HL-60/S4 treated with phorbol 12-myristate 13-acetate at 8.2 ng/mL for 4 days and 3 days (cell line): ENCODE results near the gene FOXL3.

ENCODE experiments used
- in situ Hi-C: fragments of 300-500 bp; cut with MboI; formaldehyde crosslinking; loops from 2 replicates; pipeline ENCODE4 v1.15.0; 2022; ENCODE audit warnings: low sequenced_read_pairs

FOXL3 gene

GRCh38 chr7:318878-319661 lies 29.1 kb downstream of the FOXL3 start:
- in situ Hi-C loops = loop anchor here (10.0 kb wide), 1 partner anchor 456 kb away; no protein-coding TSS in a partner anchor

DNA sequence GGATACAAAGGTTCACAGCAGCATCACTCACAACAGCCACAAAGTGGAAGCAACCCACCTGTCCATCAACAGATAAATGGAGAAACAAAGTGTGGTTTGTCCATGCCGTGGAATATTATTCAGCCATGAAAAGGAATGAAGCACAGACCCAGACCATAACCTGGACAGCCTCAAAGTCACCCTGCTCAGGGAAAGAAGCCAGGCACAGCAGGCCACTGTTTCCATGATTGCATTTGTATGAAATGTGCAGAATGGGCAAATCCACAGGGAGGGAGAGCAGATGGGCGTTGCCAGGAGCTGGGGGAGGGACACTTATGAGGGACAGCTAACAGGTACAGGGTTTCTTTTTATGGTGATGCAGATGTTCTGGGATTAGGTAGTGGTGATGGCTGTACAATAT lies 30.3 kb downstream of the FOXL3 start:
- in situ Hi-C loops = no loop called here

DNA sequence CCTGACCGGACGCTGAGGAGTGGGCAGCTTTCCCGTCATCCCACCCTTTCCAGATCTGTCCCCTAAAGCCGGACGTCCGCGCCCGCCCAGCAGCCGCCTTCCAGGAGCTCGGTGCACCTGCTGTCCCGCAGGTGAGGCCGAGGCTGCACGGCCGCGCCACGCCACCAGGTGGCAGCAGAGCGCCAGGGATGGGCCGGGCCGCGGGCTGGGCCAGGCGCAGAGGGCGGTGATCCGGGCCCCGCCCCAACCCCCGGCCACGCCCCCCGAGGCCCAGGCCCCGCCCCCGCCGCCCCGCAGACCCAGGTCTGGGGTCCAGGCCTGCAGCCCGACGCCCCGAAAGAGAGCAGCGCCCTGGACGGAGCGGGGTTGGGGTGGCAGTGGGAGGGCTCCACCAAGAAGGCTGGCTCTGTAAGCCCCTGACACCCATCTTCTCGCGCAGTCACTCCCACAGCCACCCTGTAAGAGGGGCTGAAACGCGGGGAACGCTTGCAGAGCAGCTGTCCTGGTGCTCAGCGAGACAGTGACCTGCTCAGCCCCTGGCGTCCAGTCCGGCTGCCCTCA lies 32.2 kb downstream of the FOXL3 start:
- in situ Hi-C loops = no loop called here

DNA sequence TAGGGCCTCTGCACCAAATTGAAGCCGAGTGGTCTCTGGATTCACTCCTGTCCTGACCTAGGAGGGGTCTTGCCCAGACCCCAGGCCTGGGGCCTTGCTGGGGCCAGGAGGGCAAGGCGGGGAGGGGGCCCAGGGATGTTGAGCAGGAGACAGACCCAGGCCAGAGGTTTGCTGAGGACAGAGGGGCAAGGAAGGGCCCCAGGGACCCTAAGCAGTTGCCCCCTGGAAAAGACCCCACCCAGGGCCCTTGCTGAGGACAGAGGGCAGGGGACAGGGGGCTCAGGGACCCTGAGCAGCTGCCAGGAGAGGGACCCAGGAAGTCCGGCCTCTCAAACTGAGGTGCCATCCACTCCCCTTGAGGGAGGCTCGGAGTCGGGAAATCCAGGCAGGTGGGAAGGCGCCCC lies 32.7 kb downstream of the FOXL3 start:
- in situ Hi-C loops = no loop called here

DNA sequence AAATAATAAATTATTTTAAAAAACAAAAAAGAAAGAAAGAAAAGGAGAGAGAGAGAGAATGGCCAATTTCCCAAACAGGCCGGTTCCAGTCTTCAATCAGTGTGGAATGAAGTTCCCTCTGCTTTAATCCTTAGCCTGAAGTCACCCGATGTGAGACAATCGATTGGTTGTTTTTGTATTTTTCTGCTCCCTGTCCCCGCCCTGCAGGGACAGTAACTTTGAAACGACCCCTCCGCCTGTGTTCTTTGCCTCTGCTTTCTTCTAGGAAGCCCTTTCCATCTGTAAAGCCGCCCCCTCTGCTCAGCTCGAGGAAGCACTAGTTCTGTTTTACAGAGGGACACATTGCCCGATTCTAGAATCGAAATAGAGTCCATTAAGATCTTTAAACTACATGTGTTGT lies 33.4 kb downstream of the FOXL3 start:
- in situ Hi-C loops = no loop called here

DNA sequence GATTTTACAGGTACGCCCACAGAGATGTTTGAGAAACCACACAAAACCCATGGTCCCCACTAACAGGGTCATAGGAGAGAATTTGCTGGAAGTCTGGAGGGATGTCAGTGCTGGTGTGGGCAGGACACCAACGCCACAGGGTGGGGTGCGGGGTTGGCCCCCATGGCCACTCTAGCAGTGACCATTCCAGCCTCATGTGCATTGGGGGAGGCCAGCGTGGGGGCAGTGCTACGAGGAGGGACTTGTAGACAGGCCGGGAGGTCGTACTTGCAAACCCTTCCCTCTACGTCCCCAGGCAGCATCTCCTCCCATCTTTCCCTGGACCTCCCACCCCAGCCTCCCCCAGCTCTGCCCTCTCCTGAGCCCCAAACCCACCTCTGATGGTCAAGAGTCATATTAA lies 34.0 kb downstream of the FOXL3 start:
- in situ Hi-C loops = no loop called here

DNA sequence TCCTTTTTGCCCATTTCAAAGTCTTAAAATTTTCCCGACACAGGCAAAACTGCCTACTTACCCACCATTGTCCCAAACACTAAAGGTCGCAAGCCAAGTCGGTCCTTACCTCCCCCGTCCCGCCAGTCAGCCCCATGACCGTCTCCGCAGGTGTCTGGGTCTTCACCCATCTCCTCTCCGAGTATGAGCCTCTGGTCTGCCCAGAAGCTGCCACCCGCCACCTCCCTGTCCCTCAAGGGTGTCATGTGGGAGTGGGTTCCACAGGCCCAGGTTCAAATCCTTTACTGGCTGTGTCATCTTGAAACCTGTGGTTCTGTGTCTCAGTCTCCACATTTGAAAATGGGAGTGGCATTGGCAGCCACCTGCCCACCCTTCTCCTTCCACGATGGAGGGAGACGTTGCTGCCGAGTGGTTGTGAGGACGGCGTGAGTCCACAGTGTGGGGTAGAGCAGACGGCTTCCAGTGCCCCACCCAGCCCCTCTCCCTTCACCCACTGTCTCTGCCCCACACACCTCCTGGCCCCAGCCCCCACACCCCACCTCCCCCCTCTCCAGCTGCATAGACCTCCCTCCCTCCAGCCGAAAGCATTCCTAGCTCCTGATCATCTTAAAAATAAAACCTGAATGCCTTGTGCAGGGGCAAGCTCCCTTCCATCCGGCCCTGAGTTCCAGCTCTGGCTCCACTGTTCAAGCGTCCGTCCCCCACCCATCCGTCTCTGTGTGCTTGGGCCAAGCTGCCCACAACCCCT lies 35.3 kb downstream of the FOXL3 start:
- in situ Hi-C loops = no loop called here

DNA sequence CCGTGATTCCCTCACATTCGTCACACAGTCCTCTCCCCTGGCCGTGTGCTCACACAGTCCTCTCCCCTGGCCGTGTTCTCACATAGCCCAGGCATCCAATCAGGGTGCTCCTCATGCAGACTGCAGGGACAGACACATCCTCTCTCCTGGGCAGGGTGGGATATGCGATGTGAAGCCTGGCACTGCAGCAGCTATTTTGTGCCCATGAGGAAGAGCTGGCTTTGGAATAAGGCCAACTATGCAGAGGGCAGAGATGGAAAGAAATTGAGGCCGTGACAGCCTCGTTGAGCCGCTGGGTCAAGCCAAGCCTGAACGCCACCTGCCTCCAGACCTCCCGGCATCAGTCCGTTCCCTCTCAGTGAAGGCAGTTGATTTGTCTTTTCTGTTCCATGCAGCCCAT lies 35.8 kb downstream of the FOXL3 start:
- in situ Hi-C loops = no loop called here

DNA sequence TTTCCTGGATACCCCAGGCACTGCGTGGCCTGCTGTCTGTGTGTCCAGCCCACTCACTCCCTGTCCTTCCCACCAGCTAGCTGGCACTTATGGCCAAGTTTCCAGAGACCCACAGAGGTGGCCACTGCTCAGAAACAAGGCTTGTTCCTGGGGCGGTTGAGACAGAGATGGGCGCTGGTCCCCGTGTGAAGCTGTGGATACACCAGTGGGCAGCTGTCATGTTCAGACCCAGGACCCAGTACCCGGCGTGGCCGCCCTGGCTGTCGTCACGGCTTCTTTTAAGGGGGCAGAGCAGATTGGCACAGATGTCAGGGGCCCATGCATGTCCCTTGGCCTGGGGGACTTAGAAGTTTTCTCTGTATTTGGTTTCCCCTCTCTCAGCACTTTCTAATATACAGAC lies 36.3 kb downstream of the FOXL3 start:
- in situ Hi-C loops = no loop called here

DNA sequence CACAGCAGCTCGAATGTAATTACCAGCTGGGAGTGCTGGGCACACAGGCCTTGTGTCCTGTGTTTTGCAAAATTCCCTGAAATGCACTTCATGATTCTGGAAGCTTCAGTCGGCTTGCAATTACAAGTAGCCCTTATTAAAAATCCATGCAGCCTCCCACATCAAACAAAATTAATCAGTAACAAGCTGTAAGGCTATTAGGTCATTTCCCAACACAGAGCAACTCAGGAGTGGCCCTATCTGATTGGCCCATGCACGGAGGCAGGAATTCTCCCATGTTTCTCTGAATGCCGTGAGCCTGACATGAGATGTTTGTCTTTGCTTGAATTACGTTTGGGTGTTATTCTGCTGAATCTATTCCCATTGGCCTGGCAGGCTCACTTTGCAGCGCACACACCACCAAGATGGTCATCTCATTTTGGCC lies 36.9 kb downstream of the FOXL3 start:
- in situ Hi-C loops = no loop called here

GRCh38 chr7:327233-327931 lies 37.4 kb downstream of the FOXL3 start:
- in situ Hi-C loops = no loop called here

GRCh38 chr7:327991-328702 lies 38.2 kb downstream of the FOXL3 start:
- in situ Hi-C loops = no loop called here

DNA sequence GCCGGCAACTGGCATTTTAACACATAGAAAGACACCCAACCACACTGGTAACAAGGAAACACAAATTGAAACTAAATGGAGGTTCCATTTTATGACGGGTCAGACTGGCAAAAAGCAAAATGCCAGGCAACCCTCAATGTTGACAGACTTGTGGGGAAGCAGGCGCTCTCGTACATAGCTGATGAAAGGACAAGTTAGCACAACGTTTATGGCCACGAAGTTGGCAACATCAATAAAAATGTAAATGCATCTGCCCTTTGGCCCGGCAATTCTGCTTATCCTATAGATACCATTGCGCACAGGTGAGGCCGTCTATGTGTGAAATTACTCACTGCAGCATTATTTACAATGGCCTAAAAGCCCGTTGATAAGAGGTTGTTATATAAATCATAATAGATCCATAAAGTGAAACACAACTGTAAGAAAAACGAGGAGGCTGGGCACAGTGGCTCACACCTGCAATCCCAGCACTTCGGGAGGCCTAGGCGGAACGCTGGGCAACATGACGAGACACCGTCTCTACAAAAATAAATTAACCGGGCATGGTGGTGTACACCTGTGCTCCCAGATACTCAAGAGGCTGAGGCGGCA lies 39.8 kb downstream of the FOXL3 start:
- in situ Hi-C loops = no loop called here

DNA sequence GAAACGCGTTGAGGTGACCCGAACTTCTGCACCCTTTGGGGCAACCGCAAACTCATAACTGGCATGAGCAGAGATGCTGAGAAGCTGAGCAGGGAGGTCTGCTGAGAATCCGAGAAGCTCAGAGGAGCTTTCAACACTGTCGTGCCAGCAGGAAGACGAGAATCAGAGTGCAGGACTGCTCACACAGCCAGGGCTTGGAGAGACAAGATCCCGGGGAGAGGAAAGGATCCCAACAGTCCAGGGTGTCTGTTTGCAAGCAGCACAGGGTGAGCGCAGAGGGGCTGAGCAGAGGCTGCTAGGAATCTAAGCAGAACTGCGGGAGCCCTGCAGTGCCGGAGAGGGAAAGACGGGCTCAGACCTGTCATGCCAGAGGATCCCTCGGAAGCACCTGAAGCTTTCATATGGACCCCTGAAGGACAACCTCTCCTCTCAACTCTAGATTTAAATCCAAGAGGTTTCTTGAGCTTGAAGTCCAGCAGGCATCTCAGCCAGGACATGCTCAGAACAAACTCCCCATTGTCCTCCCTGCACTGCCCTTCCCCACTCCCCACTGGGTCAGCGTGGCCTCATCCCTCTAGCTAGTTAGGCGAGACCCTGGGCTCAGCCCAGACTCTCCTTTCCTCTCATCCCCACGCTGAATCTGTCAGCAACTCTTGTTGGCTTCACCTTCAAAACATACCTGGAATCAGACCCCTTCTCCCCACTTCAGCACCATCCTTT lies 40.7 kb downstream of the FOXL3 start:
- in situ Hi-C loops = no loop called here

DNA sequence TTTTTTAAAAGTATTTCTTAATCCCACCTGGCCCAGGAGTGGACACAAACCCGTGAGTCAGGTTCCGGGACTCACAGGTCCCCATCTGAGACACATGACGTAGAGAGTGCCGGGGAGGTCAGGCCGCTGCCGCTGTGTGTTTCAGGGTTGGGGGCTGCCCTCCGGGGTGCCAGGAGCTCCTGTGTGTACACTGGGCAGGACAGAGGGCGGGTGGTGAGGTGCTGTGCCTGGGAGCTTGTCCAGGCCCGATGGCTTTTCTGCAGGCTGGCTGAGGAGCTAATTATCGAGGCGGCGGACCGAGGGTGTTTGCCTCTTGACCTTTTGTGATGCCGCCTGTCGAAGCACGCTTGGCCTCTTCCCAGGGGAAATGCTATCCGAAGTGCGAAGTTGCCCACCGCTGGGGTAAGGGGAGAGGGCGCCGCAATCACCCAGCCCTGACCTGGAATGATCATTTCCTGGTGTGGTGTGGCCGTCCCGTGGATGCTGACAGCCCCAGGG lies 42.1 kb downstream of the FOXL3 start:
- in situ Hi-C loops = no loop called here

DNA sequence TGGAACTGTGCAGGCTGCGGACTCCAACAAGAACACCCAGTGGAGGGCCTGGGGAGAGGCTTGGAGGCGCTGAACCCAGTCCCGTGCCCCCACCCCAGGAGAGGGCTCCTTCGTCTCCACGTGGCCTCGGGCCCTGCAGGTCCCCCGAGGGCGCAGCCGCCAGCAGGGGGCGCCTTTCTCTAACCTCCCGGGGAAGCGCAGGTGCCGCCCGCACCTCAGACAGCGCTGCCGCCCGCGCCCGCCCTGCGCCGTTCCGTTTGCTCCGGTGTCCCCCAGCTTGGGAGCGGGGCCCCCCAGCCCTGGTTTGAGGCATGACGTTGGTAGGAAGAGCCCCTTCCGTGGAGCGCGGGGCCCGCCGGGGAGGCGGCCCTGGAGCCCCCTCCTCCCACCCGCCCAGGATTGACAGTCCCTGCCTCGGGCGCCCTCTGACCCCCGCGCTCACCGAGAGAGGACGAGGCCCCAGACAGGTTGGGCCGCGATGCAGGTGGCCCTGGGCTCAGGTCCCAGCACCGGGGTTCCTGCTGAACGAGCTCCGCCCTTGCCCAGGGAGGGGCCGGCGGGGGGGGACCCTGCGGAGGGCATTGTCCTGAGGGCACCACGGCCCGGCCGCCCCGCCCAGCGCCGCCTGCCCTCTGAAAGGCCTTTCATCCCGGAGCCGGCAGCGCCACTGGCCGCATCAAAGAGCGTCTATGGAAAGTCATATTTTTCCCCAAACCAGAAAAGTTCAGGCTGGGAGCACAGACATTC lies 42.8 kb downstream of the FOXL3 start:
- in situ Hi-C loops = no loop called here

DNA sequence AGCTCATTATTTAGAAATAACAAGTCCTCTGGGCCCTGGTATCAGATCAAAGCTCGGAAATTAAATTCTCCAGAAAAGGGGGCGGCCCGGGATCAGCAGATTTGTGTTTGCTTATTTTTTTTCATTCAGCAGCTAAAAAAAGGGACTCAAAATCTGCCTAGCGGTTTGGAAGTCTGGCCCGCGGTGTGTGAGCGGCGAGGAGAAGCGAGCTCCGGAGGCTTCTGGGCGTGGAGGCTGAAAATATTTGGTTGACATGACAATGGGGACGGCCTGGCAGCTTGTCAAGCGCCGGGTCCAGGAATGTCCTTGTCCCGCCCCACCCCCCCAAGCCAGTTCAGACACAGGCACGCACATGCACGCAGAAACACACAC lies 43.4 kb downstream of the FOXL3 start:
- in situ Hi-C loops = no loop called here

- in situ Hi-C loops = no loop called here
Measured at GRCh38 chr7:334618-335357, 44.8 kb downstream of the FOXL3 start.
